ENCODE results near the gene MGLL.

- TF ChIP-seq EP300 (IDR thresholded peaks at IDR 0.05), result no peak
- no peak for TF ChIP-seq CTCF (IDR thresholded peaks at IDR 0.05)
- no peak for TF ChIP-seq POLR2AphosphoS5 (IDR thresholded peaks at IDR 0.05)
Measured at GRCh38 chr3:127749361-127749760, 73.0 kb downstream of the MGLL start.

All from suprapubic skin (tissue), 4 donors.